ENCODE data around the gene TOGARAM1. TPM values are rescaled to one million over a fixed set of nuclear protein-coding genes. Genes with fewer than 3 reads are reported as not detected.
A peak's percentile ranks its signal among the peaks of the same experiment; 100 is the strongest.

The TOGARAM1 gene
- total RNA-seq, 1 donor from 2014 or later = 18.5 TPM

GRCh38 chr14:44955528-44955927, 6.5 kb upstream of the TOGARAM1 start:
- TF ChIP-seq, protein P1, sequence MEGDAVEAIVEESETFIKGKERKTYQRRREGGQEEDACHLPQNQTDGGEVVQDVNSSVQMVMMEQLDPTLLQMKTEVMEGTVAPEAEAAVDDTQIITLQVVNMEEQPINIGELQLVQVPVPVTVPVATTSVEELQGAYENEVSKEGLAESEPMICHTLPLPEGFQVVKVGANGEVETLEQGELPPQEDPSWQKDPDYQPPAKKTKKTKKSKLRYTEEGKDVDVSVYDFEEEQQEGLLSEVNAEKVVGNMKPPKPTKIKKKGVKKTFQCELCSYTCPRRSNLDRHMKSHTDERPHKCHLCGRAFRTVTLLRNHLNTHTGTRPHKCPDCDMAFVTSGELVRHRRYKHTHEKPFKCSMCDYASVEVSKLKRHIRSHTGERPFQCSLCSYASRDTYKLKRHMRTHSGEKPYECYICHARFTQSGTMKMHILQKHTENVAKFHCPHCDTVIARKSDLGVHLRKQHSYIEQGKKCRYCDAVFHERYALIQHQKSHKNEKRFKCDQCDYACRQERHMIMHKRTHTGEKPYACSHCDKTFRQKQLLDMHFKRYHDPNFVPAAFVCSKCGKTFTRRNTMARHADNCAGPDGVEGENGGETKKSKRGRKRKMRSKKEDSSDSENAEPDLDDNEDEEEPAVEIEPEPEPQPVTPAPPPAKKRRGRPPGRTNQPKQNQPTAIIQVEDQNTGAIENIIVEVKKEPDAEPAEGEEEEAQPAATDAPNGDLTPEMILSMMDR (IDR thresholded peaks at IDR 0.05) = no peak
- H3K4me1 ChIP-seq = peaks cover 39% of the 10 kb centered on the region

DNA sequence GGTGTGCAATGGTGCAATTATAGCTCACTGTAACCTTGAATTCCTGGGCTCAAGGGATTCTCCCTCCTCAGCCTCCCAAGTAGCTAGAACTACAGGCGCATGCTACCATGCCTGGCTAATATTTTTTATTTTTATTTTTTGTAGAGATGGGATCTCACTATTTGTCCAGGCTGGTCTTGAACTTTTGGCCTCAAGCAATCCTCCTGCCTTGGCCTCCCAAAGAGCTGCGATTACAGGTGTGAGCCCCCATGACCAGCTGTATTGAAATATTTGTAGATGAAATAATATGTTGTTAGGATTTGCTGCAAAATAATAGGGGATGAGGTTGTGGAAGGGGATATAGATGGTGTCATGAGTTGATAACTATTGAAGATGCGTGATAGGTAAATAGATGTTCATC, 5.1 kb upstream of the TOGARAM1 start:
- H3K4me3 ChIP-seq = no peak overlapping the region
- no peak for ATAC-seq
- peaks cover 7% of the 10 kb centered on the region for H3K36me3 ChIP-seq
- H3K9me3 ChIP-seq = no peaks in the 10 kb centered on the region
- H3K4me1 ChIP-seq = peaks cover 43% of the 10 kb centered on the region
- intact Hi-C loops (cut with DNase I) = no loop called here
- TF ChIP-seq, protein P1 (IDR thresholded peaks at IDR 0.05) = no peak
- no peaks in the 10 kb centered on the region for H3K27me3 ChIP-seq (ENCODE audit: low read depth)
- DNase-seq = no peak
- H3K27ac ChIP-seq = no peak overlapping the region

More at GRCh38 chr14:44955528-44955927, 6.5 kb upstream of the TOGARAM1 start:
- Histone ChIP-seq H3K4me3 (no peak overlapping the region), H3K27me3 (ENCODE audit: low read depth) (no peaks in the 10 kb centered on the region), H3K36me3 (peaks cover 7% of the 10 kb centered on the region), H3K27ac (no peak overlapping the region), H3K9me3 (no peaks in the 10 kb centered on the region)
- intact Hi-C loops (cut with DNase I) = no loop called here
- DNase-seq = no peak
- no peak for ATAC-seq

- Histone ChIP-seq H3K27ac (no peak overlapping the region), H3K9me3 (no peaks in the 10 kb centered on the region), H3K4me3 (peak overlapping the region; percentile 91), H3K27me3 (ENCODE audit: low read depth) (no peaks in the 10 kb centered on the region), H3K4me1 (peaks cover 61% of the 10 kb centered on the region), H3K36me3 (no peaks in the 10 kb centered on the region)
- TF ChIP-seq, protein P1 (IDR thresholded peaks at IDR 0.05) = no peak
- intact Hi-C loops (cut with DNase I) = no loop called here
- ATAC-seq (no peak), DNase-seq (no peak)
Observed at GRCh38 chr14:44959538-44959937, 2.5 kb upstream of the TOGARAM1 start.

DNA sequence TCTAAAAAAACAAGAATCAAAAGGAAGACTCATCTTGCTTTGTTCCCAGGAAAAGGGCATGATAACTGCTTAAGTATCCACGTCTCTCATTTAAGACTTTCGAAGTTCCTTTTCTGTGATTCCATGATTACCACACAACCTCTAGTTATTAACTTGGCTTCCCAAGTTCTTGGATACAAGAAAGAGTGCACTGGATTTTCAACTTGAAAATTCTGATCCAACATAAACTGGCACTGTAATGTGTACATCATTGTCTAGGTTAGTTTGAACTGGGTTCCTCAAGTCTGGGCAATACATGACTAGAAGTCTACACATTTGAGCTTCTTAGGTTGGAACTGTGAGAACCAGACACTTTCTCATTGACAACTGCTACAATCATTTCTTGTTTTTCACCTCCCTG, 1.8 kb upstream of the TOGARAM1 start:
- H3K27me3 ChIP-seq (ENCODE audit: low read depth) = no peaks in the 10 kb centered on the region
- intact Hi-C loops (cut with DNase I) = no loop called here
- DNase-seq (no peak), ATAC-seq (no peak)
- H3K27ac ChIP-seq = peak overlapping the region; percentile 15
- H3K4me3 ChIP-seq = peak overlapping the region; percentile 91
- H3K9me3 ChIP-seq = no peaks in the 10 kb centered on the region
- TF ChIP-seq, protein P1 (IDR thresholded peaks at IDR 0.05) = no peak
- peaks cover 67% of the 10 kb centered on the region for H3K4me1 ChIP-seq
- H3K36me3 ChIP-seq = no peaks in the 10 kb centered on the region

DNA sequence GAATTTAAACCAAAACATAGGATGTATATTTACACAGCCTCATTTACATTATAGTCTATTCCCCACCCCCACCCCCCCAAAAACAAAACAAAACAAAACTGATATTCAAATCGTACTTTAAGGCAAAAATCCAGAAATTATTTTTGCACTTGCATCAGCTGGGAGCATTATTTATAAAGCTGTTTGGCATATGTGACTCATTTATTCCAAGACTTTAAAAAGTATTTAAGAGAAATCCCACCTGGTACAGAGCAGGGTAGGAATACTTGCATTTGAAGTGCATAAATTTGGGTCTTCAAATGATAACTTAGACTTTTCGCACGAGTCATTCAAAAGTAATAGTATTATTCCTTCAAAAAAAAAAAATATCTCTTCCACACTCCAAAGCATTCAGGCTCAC, 1.3 kb upstream of the TOGARAM1 start:
- TF ChIP-seq, protein P1 (IDR thresholded peaks at IDR 0.05) = no peak
- intact Hi-C loops (cut with DNase I) = no loop called here
- DNase-seq (no peak), ATAC-seq (no peak)
- Histone ChIP-seq H3K27me3 (ENCODE audit: low read depth) (no peaks in the 10 kb centered on the region), H3K4me1 (peaks cover 69% of the 10 kb centered on the region), H3K27ac (peak overlapping the region; percentile 95), H3K36me3 (no peaks in the 10 kb centered on the region), H3K4me3 (peak overlapping the region; percentile 91), H3K9me3 (no peaks in the 10 kb centered on the region)

GRCh38 chr14:44961151-44961553, 838 bp upstream of the TOGARAM1 start:
- ATAC-seq (peak; percentile 74 to 77), DNase-seq (peak; percentile 76)
- TF ChIP-seq, protein P1 (IDR thresholded peaks at IDR 0.05) = no peak
- Histone ChIP-seq H3K27me3 (ENCODE audit: low read depth) (no peaks in the 10 kb centered on the region), H3K27ac (peak overlapping the region; percentile 95), H3K9me3 (no peaks in the 10 kb centered on the region), H3K4me3 (peak overlapping the region; percentile 91), H3K36me3 (no peaks in the 10 kb centered on the region), H3K4me1 (peaks cover 69% of the 10 kb centered on the region)
- intact Hi-C loops (cut with DNase I) = no loop called here
